SK-MEL-5 (cell line): ENCODE results near the gene C19orf44. TPM values are rescaled to one million over a fixed set of nuclear protein-coding genes. Genes with fewer than 3 reads are reported as not detected.
"Not testable (repeated sequence)": the region's sequence is repeated elsewhere in the genome, so short reads cannot be mapped to it uniquely, and the experiment has no call there.

Source experiments
- DNase-seq: peaks from one replicate; pipeline ENCODE4 v3.0.0-alpha.2; 2016; ENCODE audit warnings: low read depth, low spot score
- in situ Hi-C: cut with HindIII; loops from 2 replicates; pipeline ENCODE4 v1.10.0; 2016; ENCODE audit warnings: low sequenced_read_pairs, high pct_unique_total_duplicates, low pct_unique_long_range_greater_than_20kb
- total RNA-seq: library from RNA; depleted of rRNA; stranded (reverse); fragments of >200 nt; shearing (Covaris generic); gene quantifications from 2 replicates; pipeline ENCODE4 v1.2.3, GENCODE V29; 2014

The C19orf44 gene
- total RNA-seq, 1 experiment from 2014 or later, result 2.6 TPM

GRCh38 chr19:16525751-16526481 is 29.7 kb downstream of the C19orf44 start:
- no peak for DNase-seq
- in situ Hi-C loops, result no loop called here

DNA sequence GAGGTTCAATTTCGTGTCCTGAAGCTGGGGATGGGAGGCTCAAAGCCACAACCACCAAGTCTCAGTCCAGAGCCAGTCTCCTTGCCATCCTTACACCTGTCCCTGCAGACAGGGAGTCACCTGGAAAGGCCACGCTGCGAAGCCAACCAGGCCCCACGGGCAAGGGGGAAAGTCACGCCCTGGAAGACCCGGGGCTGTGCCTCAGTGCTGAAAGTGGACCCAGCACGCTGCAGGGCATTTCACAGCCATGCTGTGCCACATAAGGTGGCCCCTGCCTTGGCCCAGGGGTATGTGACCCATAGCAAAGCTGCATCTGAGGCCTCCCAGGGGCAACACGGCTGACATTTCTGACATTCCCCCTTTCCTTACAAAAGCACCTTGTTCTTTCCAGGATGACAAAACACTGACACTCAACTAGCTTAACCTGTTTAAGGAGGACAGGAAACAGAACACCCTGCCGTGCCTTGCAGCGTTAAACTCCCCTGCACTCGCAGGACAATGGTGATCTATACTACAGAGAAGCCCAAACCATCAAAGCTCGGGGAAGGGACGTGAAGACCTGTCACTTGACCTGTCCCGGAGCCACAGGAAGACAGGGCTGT is 31.2 kb downstream of the C19orf44 start:
- in situ Hi-C loops, result no loop called here
- no peak for DNase-seq

- peak; percentile 62 for DNase-seq
- in situ Hi-C loops, result no loop called here
These were observed 31.9 kb downstream of the C19orf44 start for GRCh38 chr19:16527971-16528521.

- DNase-seq, result no peak
- in situ Hi-C loops, result no loop called here
These were observed 33.4 kb downstream of the C19orf44 start for GRCh38 chr19:16529466-16530144.

DNA sequence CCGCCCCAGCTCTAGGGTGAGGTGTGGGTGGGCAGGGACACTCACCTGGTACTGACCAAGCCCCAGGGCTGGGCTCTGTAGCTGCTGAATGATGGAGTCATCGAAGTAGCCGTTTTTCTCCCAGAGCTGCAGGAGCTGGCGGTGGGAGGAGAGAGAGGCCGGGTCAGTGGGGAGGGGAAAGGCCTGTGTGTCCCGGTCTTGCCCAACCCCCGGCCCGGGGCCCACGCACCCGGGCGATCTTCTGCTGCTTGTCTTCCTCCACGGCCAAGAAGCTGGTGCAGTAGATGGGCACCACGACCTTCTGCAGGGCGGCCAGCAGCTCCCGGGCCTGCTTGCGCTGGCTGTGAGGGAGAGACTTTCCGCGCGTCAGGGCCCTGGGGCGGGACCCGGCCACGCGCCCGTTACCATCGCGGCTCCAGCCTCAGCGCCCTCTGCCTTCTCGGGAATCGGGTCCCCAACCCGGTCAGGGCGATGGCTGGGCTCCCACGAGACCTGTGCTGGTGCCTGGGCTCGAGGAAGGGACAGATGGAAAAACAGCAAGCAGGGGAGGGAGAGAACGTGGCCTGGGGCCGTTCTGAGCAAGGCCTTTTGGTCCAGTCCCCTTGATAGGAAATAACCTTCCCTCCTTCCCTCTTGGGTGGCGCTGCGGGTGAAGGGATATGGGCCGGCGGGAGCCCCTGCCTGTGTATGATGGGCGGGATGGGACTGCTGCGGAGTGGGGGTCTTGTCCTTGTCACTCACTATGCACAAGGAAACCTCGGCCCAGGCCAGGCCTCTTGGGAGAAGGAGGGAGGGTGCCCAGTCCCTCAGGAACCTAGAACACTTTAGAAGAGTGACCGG is 34.6 kb downstream of the C19orf44 start:
- no peak for DNase-seq
- in situ Hi-C loops, result no loop called here

- in situ Hi-C loops, result no loop called here
These were observed 35.1 kb downstream of the C19orf44 start for GRCh38 chr19:16531380-16531669.

DNA sequence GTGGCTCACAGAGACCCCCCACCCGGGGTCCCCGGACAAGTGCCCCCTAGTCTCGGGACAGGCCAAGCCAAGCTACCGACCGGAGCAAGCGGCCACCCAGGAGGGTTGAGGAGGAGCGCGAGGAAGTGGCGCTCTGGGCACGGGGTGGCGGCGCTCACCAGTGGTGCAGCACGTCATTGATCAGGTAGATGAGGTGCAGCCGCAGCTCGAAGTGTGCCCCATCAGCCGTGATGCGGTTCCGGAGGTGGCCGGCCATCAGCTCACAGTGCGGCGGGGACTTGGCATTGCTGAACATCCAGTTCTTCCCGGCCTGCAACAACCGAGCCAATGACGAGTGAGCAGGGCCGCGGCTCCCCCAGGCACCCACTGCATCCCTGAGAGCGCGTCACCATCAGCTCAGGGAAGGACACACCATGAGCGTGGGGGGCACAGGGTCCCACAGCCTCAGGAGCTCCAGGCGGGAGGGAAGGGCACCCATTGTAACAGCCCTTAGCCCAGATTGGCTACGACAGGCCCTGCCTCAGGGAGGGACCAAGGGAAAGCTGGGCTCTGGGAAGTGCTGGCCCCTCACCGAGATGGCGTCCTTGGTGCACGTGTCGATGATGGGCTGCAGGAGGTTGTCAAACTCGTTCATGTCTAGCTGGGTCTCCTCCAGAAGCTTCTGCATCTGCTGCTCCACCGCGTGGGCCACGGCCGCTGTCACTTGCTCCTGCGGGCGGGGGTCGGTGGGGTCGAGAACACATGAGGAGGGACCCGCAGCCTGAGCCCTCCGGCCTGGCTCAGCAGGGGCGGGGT is 36.4 kb downstream of the C19orf44 start:
- no peak for DNase-seq
- in situ Hi-C loops, result no loop called here

More at GRCh38 chr19:16531380-16531669, 35.1 kb downstream of the C19orf44 start:
- DNase-seq, result no peak

DNA sequence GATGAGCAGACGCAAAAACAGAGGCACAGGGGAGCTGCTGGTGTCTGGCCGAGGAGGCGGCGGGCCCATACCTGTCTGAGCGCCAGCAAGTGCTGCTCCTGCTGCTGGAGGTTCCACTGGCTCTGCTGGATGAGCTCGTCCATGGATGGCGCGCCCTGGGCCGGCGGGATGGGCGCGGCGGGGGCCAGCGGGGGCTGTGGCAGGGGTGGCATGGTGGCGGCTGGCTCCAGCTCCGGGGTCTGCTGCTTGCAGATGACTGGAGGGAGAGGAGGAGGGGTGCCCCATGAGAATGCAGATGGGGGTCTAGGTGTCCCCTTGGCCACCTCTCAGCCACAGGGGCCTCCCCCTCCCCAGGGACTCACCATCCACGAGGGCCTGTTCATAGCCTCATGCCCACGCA is 39.2 kb downstream of the C19orf44 start:
- no peak for DNase-seq
- in situ Hi-C loops, result no loop called here

DNA sequence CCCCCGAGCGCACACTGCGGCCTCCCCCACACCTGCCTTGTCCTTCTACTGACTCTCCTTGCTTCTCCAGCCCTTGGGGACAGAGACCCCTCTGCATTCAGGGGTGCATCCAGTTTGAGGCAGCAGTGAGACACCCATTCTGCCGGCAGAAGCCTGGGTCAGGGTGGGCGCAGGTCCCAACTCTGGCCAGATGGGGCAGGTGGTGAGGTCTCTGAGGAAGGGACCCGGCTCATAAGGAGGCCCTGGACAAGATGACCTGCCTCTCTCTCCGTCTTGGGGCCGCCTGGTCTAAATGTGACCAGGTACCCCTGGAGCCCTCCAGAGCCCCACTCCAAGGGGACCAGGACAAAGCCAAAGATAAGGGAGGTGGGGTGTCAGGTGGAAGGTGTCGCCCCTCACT is 39.9 kb downstream of the C19orf44 start:
- no peak for DNase-seq
- in situ Hi-C loops, result no loop called here

GRCh38 chr19:16537111-16537510 is 40.9 kb downstream of the C19orf44 start:
- in situ Hi-C loops, result no loop called here
- DNase-seq, result no peak

DNA sequence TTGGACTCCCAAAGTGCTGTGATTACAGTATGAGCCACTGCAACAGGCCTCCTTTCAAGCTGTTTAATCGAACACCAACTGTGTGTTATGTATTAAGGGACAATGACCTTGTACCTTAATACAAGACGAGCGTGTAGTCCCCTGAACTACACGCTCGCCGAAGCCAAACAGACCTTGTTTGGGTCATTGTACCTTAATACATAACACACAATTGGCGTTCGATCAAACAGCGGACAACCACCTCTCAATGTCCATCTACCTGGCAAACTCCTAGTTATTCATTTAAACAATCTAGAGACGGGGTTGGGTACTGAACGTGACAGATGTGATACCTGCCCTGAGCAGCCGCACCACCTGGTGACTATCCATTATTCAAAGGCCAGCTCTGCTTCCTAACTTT is 44.8 kb downstream of the C19orf44 start:
- DNase-seq, result no peak
- in situ Hi-C loops, result no loop called here

DNA sequence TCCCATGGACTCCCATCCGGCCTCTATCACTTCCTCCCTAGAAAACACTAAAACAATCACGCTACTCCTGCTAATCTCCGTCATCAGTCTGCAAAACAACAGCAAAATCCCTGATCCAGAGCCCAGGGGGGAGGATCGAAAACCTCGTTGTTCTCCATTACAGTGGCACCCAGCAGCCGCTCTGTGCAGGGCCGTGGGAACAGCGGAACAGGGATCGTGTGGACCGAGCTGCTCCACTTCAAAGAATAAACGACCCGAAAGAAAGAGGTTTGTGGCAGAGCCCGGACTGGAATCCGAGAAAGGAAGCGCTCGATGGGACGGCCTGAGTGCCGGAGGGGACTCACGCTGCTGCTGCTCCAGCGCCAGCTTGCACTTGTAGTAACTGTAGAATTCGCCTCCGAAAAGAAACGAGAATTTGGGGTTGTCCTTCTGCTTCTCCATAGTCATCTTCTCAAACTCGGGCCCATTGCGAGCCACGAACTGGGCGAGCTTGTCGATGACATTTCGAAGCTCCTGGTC is 45.4 kb downstream of the C19orf44 start:
- DNase-seq, result peak; percentile 5
- in situ Hi-C loops, result no loop called here

DNA sequence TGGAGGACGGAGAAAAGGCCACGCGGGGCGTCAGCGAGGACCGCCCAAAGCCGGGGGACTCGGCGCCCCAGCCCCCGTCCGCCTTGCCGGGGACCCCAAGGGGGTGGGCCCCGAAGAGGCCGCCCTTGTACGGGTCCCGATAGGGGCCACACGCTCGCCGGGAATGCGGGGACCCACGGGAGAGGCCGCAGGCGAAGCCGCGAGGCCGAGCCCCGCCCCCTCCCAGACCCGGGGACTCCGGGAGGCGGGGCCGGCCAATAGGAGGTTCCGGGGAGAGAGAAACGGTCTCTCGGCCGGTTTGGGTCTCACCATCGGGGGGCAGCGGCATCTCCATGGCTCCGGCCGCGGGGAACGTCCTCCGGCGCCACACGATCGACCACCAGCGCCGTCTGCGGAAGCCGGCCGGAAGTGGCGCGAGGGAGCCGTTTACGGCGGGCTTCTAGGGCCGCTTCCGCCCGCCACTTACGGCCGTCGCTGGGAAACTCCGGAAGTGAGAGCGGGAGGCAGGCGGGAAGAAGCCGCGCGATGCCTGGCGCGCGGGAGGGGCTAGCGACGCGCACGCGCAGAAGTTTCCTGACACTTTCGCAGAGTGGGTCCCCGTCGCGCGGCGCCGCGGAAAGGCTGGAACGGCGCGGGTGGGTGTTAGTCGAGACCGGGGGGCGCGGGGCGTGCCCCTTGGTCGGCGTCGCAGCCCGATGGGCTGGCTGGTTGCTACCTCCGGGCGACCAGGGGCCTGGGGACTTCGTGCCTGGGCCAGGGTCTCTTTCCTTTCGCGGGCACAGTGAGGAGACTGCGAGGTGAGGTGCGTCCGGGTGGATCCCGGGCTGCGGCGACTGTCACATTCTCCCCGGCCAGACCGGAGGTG is 46.1 kb downstream of the C19orf44 start, which contains the start of gene CHERP:
Gene CHERP, minus strand, starts transcription at position 393 of the 865 bp plus-strand sequence. Its CDS starts 59 bp downstream, at position 334.
- in situ Hi-C loops, result no loop called here

DNA sequence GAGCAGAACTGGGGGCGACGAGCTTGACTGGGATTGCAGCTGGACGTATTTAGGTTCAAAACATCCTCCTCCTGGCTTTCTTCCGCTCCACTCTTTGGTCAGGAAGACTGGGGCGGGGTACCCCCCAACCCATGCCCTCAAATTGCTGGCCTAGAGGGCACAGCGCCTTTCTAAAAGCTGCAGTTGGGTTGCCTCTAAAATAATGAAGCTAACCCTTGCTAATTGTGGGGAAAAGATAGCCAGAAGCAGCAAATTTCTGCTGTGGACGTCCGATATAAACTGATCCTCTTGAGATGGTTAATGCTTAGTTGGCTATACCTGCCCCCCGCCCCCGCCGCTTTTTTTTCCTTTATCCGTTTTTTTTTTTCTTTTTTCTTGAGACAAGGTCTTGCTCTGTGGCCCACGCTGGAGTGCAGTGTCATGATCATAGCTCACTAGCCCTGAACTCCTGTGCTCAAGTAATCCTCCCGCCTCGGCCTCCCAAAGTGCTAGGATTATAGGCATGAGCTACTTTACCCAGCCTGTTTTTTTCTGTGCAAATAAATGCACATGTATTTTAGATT is 46.8 kb downstream of the C19orf44 start:
- in situ Hi-C loops, result no loop called here
- peak; percentile 2 for DNase-seq

More for the DNA sequence above, 46.1 kb downstream of the C19orf44 start, which contains the start of gene CHERP:
- peak; percentile 90 for DNase-seq

DNA sequence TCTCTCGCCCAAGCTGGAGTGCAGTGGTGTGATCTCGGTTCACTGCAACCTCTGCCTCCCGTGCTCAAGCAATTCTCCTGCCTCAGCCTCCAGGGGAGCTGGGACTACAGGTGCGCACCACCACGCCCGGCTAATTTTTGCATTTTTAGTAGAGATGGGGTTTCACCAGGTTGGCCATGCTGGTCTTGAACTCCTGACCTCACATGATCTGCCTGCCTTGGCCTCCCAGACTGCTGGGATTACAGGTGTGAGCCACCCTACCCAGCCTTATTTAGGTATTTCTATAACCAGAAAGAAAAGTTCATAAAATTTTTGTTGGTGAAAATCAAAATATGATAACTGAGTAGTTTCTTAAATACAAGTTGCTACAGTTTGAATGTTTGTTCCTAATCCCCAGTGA is 47.5 kb downstream of the C19orf44 start:
- DNase-seq, in situ Hi-C loops: not testable (repeated sequence)
